ENCODE measurements around the gene VEPH1.

The VEPH1 gene

GRCh38 chr3:157427901-157428300 is 75.3 kb downstream of the VEPH1 start:
- DNase-seq (ENCODE audit: low read depth), result no peak

- no peak for DNase-seq (ENCODE audit: low read depth)
Measured at GRCh38 chr3:157423337-157423736, 79.9 kb downstream of the VEPH1 start.

GRCh38 chr3:157420606-157421130 is 82.5 kb downstream of the VEPH1 start:
- no peak for DNase-seq (ENCODE audit: low read depth)

- DNase-seq (ENCODE audit: low read depth), result no peak
Measured at GRCh38 chr3:157418104-157418503, 85.1 kb downstream of the VEPH1 start.

- no peak for DNase-seq (ENCODE audit: low read depth)
Measured at GRCh38 chr3:157417247-157417646, 86.0 kb downstream of the VEPH1 start.

GRCh38 chr3:157416347-157417087 is 86.7 kb downstream of the VEPH1 start:
- DNase-seq (ENCODE audit: low read depth), result no peak

- DNase-seq (ENCODE audit: low read depth), result no peak
Measured at GRCh38 chr3:157414861-157415260, 88.4 kb downstream of the VEPH1 start.

- no peak for DNase-seq (ENCODE audit: low read depth)
Measured at GRCh38 chr3:157412323-157412855, 90.8 kb downstream of the VEPH1 start.

GRCh38 chr3:157410945-157411344 is 92.3 kb downstream of the VEPH1 start:
- DNase-seq (ENCODE audit: low read depth), result no peak

- no peak for DNase-seq (ENCODE audit: low read depth)
Measured at GRCh38 chr3:157409516-157409915, 93.7 kb downstream of the VEPH1 start.

GRCh38 chr3:157408499-157409149 is 94.6 kb downstream of the VEPH1 start:
- no peak for DNase-seq (ENCODE audit: low read depth)

GRCh38 chr3:157407769-157408168 is 95.4 kb downstream of the VEPH1 start:
- no peak for DNase-seq (ENCODE audit: low read depth)

- no peak for DNase-seq (ENCODE audit: low read depth)
Measured at GRCh38 chr3:157406394-157406793, 96.8 kb downstream of the VEPH1 start.

- DNase-seq (ENCODE audit: low read depth), result no peak
Measured at GRCh38 chr3:157405457-157405856, 97.8 kb downstream of the VEPH1 start.

- no peak for DNase-seq (ENCODE audit: low read depth)
Measured at GRCh38 chr3:157404381-157404780, 98.8 kb downstream of the VEPH1 start.

GRCh38 chr3:157398598-157398997 is 104.6 kb downstream of the VEPH1 start:
- DNase-seq (ENCODE audit: low read depth), result no peak

GRCh38 chr3:157394411-157394810 is 108.8 kb downstream of the VEPH1 start:
- DNase-seq (ENCODE audit: low read depth), result no peak

GRCh38 chr3:157393113-157393512 is 110.1 kb downstream of the VEPH1 start:
- DNase-seq (ENCODE audit: low read depth), result no peak

GRCh38 chr3:157392104-157392503 is 111.1 kb downstream of the VEPH1 start:
- DNase-seq (ENCODE audit: low read depth), result no peak

GRCh38 chr3:157390713-157391515 is 112.3 kb downstream of the VEPH1 start:
- DNase-seq (ENCODE audit: low read depth), result no peak

- peak; percentile 31 for DNase-seq (ENCODE audit: low read depth)
Measured at GRCh38 chr3:157388976-157389375, 114.2 kb downstream of the VEPH1 start.

- DNase-seq (ENCODE audit: low read depth), result no peak
Measured at GRCh38 chr3:157387708-157388435, 115.3 kb downstream of the VEPH1 start.
